ENCODE data around the gene DLGAP1.

Gene DLGAP1

GRCh38 chr18:4251873-4252272, 203.2 kb downstream of the DLGAP1 start:
- CTCF ChIA-PET = no interaction called here

GRCh38 chr18:4251206-4251605, 203.9 kb downstream of the DLGAP1 start:
- TF ChIP-seq FOXA1 (IDR thresholded peaks at IDR 0.05) (no peak), L3MBTL2 (conservative IDR thresholded peaks at IDR 0.05) (no peak), LEF1 (IDR thresholded peaks at IDR 0.05; ENCODE audit: borderline replicate concordance) (no peak), FOXM1 (IDR thresholded peaks at IDR 0.05; ENCODE audit: borderline replicate concordance) (no peak), SP1 (IDR thresholded peaks at IDR 0.05) (no peak), ARNT (IDR thresholded peaks at IDR 0.05) (no peak), HDGF (IDR thresholded peaks at IDR 0.05; ENCODE audit: borderline replicate concordance) (no peak), BHLHE40 (IDR thresholded peaks at IDR 0.05; ENCODE audit: borderline replicate concordance) (no peak), PKNOX1 (IDR thresholded peaks at IDR 0.05) (no peak), ELF4 (IDR thresholded peaks at IDR 0.05) (no peak), TARDBP (IDR thresholded peaks at IDR 0.05) (no peak), FOXK2 (IDR thresholded peaks at IDR 0.05) (no peak), SUZ12 (IDR thresholded peaks at IDR 0.05) (no peak), CTBP1 (IDR thresholded peaks at IDR 0.05; ENCODE audit: borderline replicate concordance) (no peak), ZNF384 (IDR thresholded peaks at IDR 0.05) (no peak)
- ChIA-PET CTCF (no interaction called here), POLR2A (no interaction called here)
- DNase-seq (ENCODE audit: extremely low spot score) = no peak

More at GRCh38 chr18:4251873-4252272, 203.2 kb downstream of the DLGAP1 start:
- POLR2A ChIA-PET = no interaction called here
- no peak for TF ChIP-seq FOXK2 (IDR thresholded peaks at IDR 0.05)
- no peak for TF ChIP-seq NFRKB (IDR thresholded peaks at IDR 0.05)
- no peak for TF ChIP-seq ZNF384 (IDR thresholded peaks at IDR 0.05)
- TF ChIP-seq BHLHE40 (IDR thresholded peaks at IDR 0.05; ENCODE audit: borderline replicate concordance) = no peak
- no peak for TF ChIP-seq FOXM1 (IDR thresholded peaks at IDR 0.05; ENCODE audit: borderline replicate concordance)
- TF ChIP-seq LEF1 (IDR thresholded peaks at IDR 0.05; ENCODE audit: borderline replicate concordance) = no peak
- TF ChIP-seq SUZ12 (IDR thresholded peaks at IDR 0.05) = no peak
- no peak for TF ChIP-seq PKNOX1 (IDR thresholded peaks at IDR 0.05)
- TF ChIP-seq FOXA1 (IDR thresholded peaks at IDR 0.05) = no peak
- no peak for TF ChIP-seq TARDBP (IDR thresholded peaks at IDR 0.05)
- no peak for TF ChIP-seq ELF4 (IDR thresholded peaks at IDR 0.05)
- no peak for TF ChIP-seq HDGF (IDR thresholded peaks at IDR 0.05; ENCODE audit: borderline replicate concordance)
- TF ChIP-seq CTBP1 (IDR thresholded peaks at IDR 0.05; ENCODE audit: borderline replicate concordance) = no peak
- no peak for TF ChIP-seq ARNT (IDR thresholded peaks at IDR 0.05)
- TF ChIP-seq L3MBTL2 (conservative IDR thresholded peaks at IDR 0.05) = no peak
- DNase-seq (ENCODE audit: extremely low spot score) = no peak

GRCh38 chr18:4250141-4250540, 205.0 kb downstream of the DLGAP1 start:
- TF ChIP-seq LEF1 (IDR thresholded peaks at IDR 0.05; ENCODE audit: borderline replicate concordance) (no peak), ELF4 (IDR thresholded peaks at IDR 0.05) (no peak), HDGF (IDR thresholded peaks at IDR 0.05; ENCODE audit: borderline replicate concordance) (no peak)
- DNase-seq (ENCODE audit: extremely low spot score) = no peak
- CTCF ChIA-PET = no interaction called here
- POLR2A ChIA-PET = no interaction called here

GRCh38 chr18:4248686-4249085, 206.4 kb downstream of the DLGAP1 start:
- CTCF ChIA-PET = no interaction called here
- TF ChIP-seq CTBP1 (IDR thresholded peaks at IDR 0.05; ENCODE audit: borderline replicate concordance) (no peak), ZNF384 (IDR thresholded peaks at IDR 0.05) (no peak), ARNT (IDR thresholded peaks at IDR 0.05) (no peak), L3MBTL2 (conservative IDR thresholded peaks at IDR 0.05) (no peak), PKNOX1 (IDR thresholded peaks at IDR 0.05) (no peak), LEF1 (IDR thresholded peaks at IDR 0.05; ENCODE audit: borderline replicate concordance) (no peak), BHLHE40 (IDR thresholded peaks at IDR 0.05; ENCODE audit: borderline replicate concordance) (no peak), SP1 (IDR thresholded peaks at IDR 0.05) (no peak), HDGF (IDR thresholded peaks at IDR 0.05; ENCODE audit: borderline replicate concordance) (no peak), FOXK2 (IDR thresholded peaks at IDR 0.05) (no peak), SUZ12 (IDR thresholded peaks at IDR 0.05) (no peak), ELF4 (IDR thresholded peaks at IDR 0.05) (no peak)
- POLR2A ChIA-PET = no interaction called here
- DNase-seq (ENCODE audit: extremely low spot score) = no peak

- ChIA-PET POLR2A (no interaction called here), CTCF (no interaction called here)
- no peak for DNase-seq (ENCODE audit: extremely low spot score)
- TF ChIP-seq L3MBTL2 (conservative IDR thresholded peaks at IDR 0.05) (no peak), TARDBP (IDR thresholded peaks at IDR 0.05) (no peak), FOXM1 (IDR thresholded peaks at IDR 0.05; ENCODE audit: borderline replicate concordance) (no peak)
Measured at GRCh38 chr18:4246374-4246773, 208.7 kb downstream of the DLGAP1 start.

GRCh38 chr18:4245456-4245855, 209.7 kb downstream of the DLGAP1 start:
- ChIA-PET POLR2A (no interaction called here), CTCF (no interaction called here)
- TF ChIP-seq ZNF384 (IDR thresholded peaks at IDR 0.05) = no peak
- no peak for TF ChIP-seq BHLHE40 (IDR thresholded peaks at IDR 0.05; ENCODE audit: borderline replicate concordance)
- TF ChIP-seq ELF4 (IDR thresholded peaks at IDR 0.05) = no peak
- TF ChIP-seq HDGF (IDR thresholded peaks at IDR 0.05; ENCODE audit: borderline replicate concordance) = no peak
- no peak for TF ChIP-seq NFRKB (IDR thresholded peaks at IDR 0.05)
- no peak for TF ChIP-seq FOXM1 (IDR thresholded peaks at IDR 0.05; ENCODE audit: borderline replicate concordance)
- TF ChIP-seq SP1 (IDR thresholded peaks at IDR 0.05) = no peak
- TF ChIP-seq CTBP1 (IDR thresholded peaks at IDR 0.05; ENCODE audit: borderline replicate concordance) = no peak
- TF ChIP-seq TARDBP (IDR thresholded peaks at IDR 0.05) = no peak
- no peak for TF ChIP-seq FOXK2 (IDR thresholded peaks at IDR 0.05)
- TF ChIP-seq ARNT (IDR thresholded peaks at IDR 0.05) = no peak
- TF ChIP-seq L3MBTL2 (conservative IDR thresholded peaks at IDR 0.05) = no peak
- TF ChIP-seq FOXA1 (IDR thresholded peaks at IDR 0.05) = no peak
- TF ChIP-seq PKNOX1 (IDR thresholded peaks at IDR 0.05) = no peak
- TF ChIP-seq LEF1 (IDR thresholded peaks at IDR 0.05; ENCODE audit: borderline replicate concordance) = no peak
- no peak for TF ChIP-seq SUZ12 (IDR thresholded peaks at IDR 0.05)
- no peak for DNase-seq (ENCODE audit: extremely low spot score)
